H9 (cell line): ENCODE data around the gene CHMP6. TPM values are rescaled to one million over a fixed set of nuclear protein-coding genes. Genes with fewer than 3 reads are reported as not detected.

Experiments
- DNase-seq: peaks from one replicate; pipeline ENCODE4 v3.0.0-alpha.2; 2017
- H2AFZ ChIP-seq: one replicate; pipeline ENCODE4 v1.6.1; 2013; ENCODE audit warnings: mild to moderate bottlenecking, low read length, control low read depth, moderate library complexity
- H2AK5ac ChIP-seq: 2 replicates; pipeline ENCODE4 v1.6.1; 2013; ENCODE audit warnings: low read length, control low read depth, mixed read lengths; ENCODE audit not compliant: insufficient read length
- H2BK120ac ChIP-seq: one replicate; pipeline ENCODE4 v1.6.1; 2013; ENCODE audit warnings: low read depth, mild to moderate bottlenecking, low read length, control low read depth, inconsistent platforms; ENCODE audit not compliant: poor library complexity, severe bottlenecking
- H2BK12ac ChIP-seq: 2 replicates; pipeline ENCODE4 v1.6.1; 2013; ENCODE audit warnings: low read length, control low read depth, mixed read lengths, low read depth; ENCODE audit not compliant: insufficient read length
- H2BK15ac ChIP-seq: 2 replicates; pipeline ENCODE4 v1.6.1; 2013; ENCODE audit warnings: low read depth, low read length, control low read depth
- H2BK20ac ChIP-seq: one replicate; pipeline ENCODE4 v1.6.1; 2013; ENCODE audit warnings: low read depth, mild to moderate bottlenecking, low read length, control low read depth, inconsistent platforms; ENCODE audit not compliant: poor library complexity, severe bottlenecking
- H2BK5ac ChIP-seq: 2 replicates; pipeline ENCODE4 v1.6.1; 2013; ENCODE audit warnings: low read length, control low read depth, mixed read lengths; ENCODE audit not compliant: insufficient read length
- H3K14ac ChIP-seq: 2 replicates; pipeline ENCODE4 v1.6.1; 2013; ENCODE audit warnings: low read length, control low read depth; ENCODE audit not compliant: insufficient read depth
- H3K18ac ChIP-seq: 2 replicates; pipeline ENCODE4 v1.6.1; 2013; ENCODE audit warnings: low read depth, mild to moderate bottlenecking, mixed read lengths, low read length, control low read depth; ENCODE audit not compliant: insufficient read length
- H3K23ac ChIP-seq: 2 replicates; pipeline ENCODE4 v1.6.1; 2013; ENCODE audit warnings: low read length, control low read depth, mixed read lengths, low read depth; ENCODE audit not compliant: insufficient read length
- H3K23me2 ChIP-seq: 2 replicates; pipeline ENCODE4 v1.6.1; 2013; ENCODE audit warnings: low read depth, mild to moderate bottlenecking, mixed read lengths, low read length, control low read depth; ENCODE audit not compliant: insufficient read length, poor library complexity, severe bottlenecking
- H3K27ac ChIP-seq: 2 replicates; pipeline ENCODE4 v1.5.1; 2013; ENCODE audit warnings: low read length, control low read depth, mixed read lengths, low read depth; ENCODE audit not compliant: insufficient read length
- H3K27me3 ChIP-seq: 2 replicates; pipeline ENCODE4 v1.6.1; 2013; ENCODE audit warnings: low read length, control low read depth, inconsistent platforms; ENCODE audit not compliant: insufficient read depth
- H3K4ac ChIP-seq: 2 replicates; pipeline ENCODE4 v1.6.1; 2013; ENCODE audit warnings: low read depth, mild to moderate bottlenecking, control low read depth, inconsistent platforms, low read length, moderate library complexity
- H3K4me1 ChIP-seq: 2 replicates; pipeline ENCODE4 v1.6.1; 2013; ENCODE audit warnings: low read length, control low read depth, inconsistent platforms; ENCODE audit not compliant: insufficient read depth
- H3K4me2 ChIP-seq: 2 replicates; pipeline ENCODE4 v1.6.1; 2013; ENCODE audit warnings: low read length, control low read depth, mixed read lengths; ENCODE audit not compliant: insufficient read length, insufficient read depth
- H3K56ac ChIP-seq: 2 replicates; pipeline ENCODE4 v1.6.1; 2013; ENCODE audit warnings: low read depth, mild to moderate bottlenecking, mixed read lengths, low read length, control low read depth; ENCODE audit not compliant: insufficient read length
- H3K79me1 ChIP-seq: 2 replicates; pipeline ENCODE4 v1.6.1; 2013; ENCODE audit warnings: low read depth, mild to moderate bottlenecking, moderate library complexity, low read length, control low read depth, inconsistent platforms; ENCODE audit not compliant: insufficient read depth, poor library complexity, severe bottlenecking
- H3K79me2 ChIP-seq: 2 replicates; pipeline ENCODE4 v1.6.1; 2013; ENCODE audit warnings: low read length, control low read depth, inconsistent platforms; ENCODE audit not compliant: insufficient read depth
- H3K9ac ChIP-seq: 2 replicates; pipeline ENCODE4 v1.6.1; 2013; ENCODE audit warnings: low read length, control low read depth, mixed read lengths; ENCODE audit not compliant: insufficient read length; ENCODE audit errors: extremely low read depth
- H3K9me3 ChIP-seq: one replicate; pipeline ENCODE4 v1.6.1; 2013; ENCODE audit warnings: low read depth, low read length, inconsistent platforms; ENCODE audit not compliant: control insufficient read depth
- H3T11ph ChIP-seq: one replicate; pipeline ENCODE4 v1.6.1; 2013; ENCODE audit warnings: mild to moderate bottlenecking, low read length, control low read depth, inconsistent platforms
- H4K20me1 ChIP-seq: one replicate; pipeline ENCODE4 v1.6.1; 2013; ENCODE audit not compliant: control insufficient read depth, insufficient read length, insufficient read depth
- H4K5ac ChIP-seq: 2 replicates; pipeline ENCODE4 v1.6.1; 2013; ENCODE audit warnings: low read depth, mild to moderate bottlenecking, mixed read lengths, low read length, control low read depth; ENCODE audit not compliant: insufficient read length
- H4K8ac ChIP-seq: replicated peaks from 2 replicates; pipeline ENCODE4 v1.6.1; 2013; ENCODE audit warnings: low read length, control low read depth, mixed read lengths, low read depth; ENCODE audit not compliant: insufficient read length
- H4K91ac ChIP-seq: 2 replicates; pipeline ENCODE4 v1.6.1; 2013; ENCODE audit warnings: low read depth, mild to moderate bottlenecking, moderate library complexity, mixed read lengths, low read length, control low read depth; ENCODE audit not compliant: insufficient read length
- H3K27ac Mint-ChIP-seq, 3 experiments: 2 replicates in 2 of 3; 3 replicates in 1 of 3; pipeline ENCODE4 v1.8.0; 2020 to 2021; ENCODE audit warnings: mixed read lengths in 3 of 3, mild to moderate bottlenecking in 1 of 3, moderate library complexity in 1 of 3
- H3K27me3 Mint-ChIP-seq: 2 replicates; pipeline ENCODE4 v1.8.0; 2021; ENCODE audit warnings: low read depth, mild to moderate bottlenecking, moderate library complexity, mixed read lengths
- H3K36me3 Mint-ChIP-seq, 3 experiments: 2 replicates in 2 of 3; 3 replicates in 1 of 3; pipeline ENCODE4 v1.8.0; 2020 to 2021; ENCODE audit warnings: low read depth in 3 of 3, mixed read lengths in 3 of 3; ENCODE audit not compliant: insufficient read depth in 1 of 3
- H3K4me1 Mint-ChIP-seq, 2 experiments: 2 replicates each; pipeline ENCODE4 v1.8.0; 2020; ENCODE audit warnings: mixed read lengths in 2 of 2
- H3K4me3 Mint-ChIP-seq, 2 experiments: 2 replicates in 1 of 2; 3 replicates in 1 of 2; pipeline ENCODE4 v1.8.0; 2020 to 2021; ENCODE audit warnings: mild to moderate bottlenecking in 2 of 2, mixed read lengths in 2 of 2, moderate library complexity in 1 of 2
- H3K9me3 Mint-ChIP-seq, 2 experiments: 2 replicates in 1 of 2; 3 replicates in 1 of 2; pipeline ENCODE4 v1.8.0; 2020; ENCODE audit warnings: mild to moderate bottlenecking in 2 of 2, mixed read lengths in 2 of 2, moderate library complexity in 1 of 2
- CTCF ChIP-seq: fragments of 200-600 bp; sonication (generic); conservative IDR thresholded peaks from 3 replicates; pipeline ENCODE4 v1.8.0; 2021; ENCODE audit warnings: antibody characterized with exemption, mild to moderate bottlenecking
- WGBS: extraction: QIAGEN DNeasy Blood & Tissue Kit; methylation state at CpG from one replicate; pipeline ENCODE4 v1.1.7; 2013; ENCODE audit warnings: missing lambda C conversion rate, low lambda C conversion rate, mixed read lengths; ENCODE audit not compliant: insufficient read length; ENCODE audit errors: extremely low coverage; 5-methylcytosine and 5-hydroxymethylcytosine counted together
- total RNA-seq: library from RNA; stranded (reverse); gene quantifications from 2 replicates; pipeline ENCODE4 v1.2.1, GENCODE V29; 2021

The CHMP6 gene
- total RNA-seq, 1 experiment from 2014 or later, result 23.4 TPM

- TF ChIP-seq CTCF, result no peak
- no peaks in the 10 kb centered on the region for H3K79me2 ChIP-seq
These were observed 28.2 kb downstream of the CHMP6 start for GRCh38 chr17:81019563-81020442.

More at GRCh38 chr17:81019563-81020442, 28.2 kb downstream of the CHMP6 start:
- Histone ChIP-seq H3K79me1 (no peaks in the 10 kb centered on the region), H3K27me3 (no peaks in the 10 kb centered on the region), H3K18ac (no peak overlapping the region), H3K9ac (no peak overlapping the region), H2AK5ac (no peak overlapping the region), H4K5ac (no peak overlapping the region), H3K23me2 (peaks cover 2% of the 10 kb centered on the region), H3K23ac (no peak overlapping the region), H3T11ph (no peak overlapping the region), H4K8ac (no peak overlapping the region), H3K27ac (no peak overlapping the region), H3K56ac (no peak overlapping the region), H3K4me1 (no peaks in the 10 kb centered on the region), H3K14ac (no peak overlapping the region), H3K4me2 (no peak overlapping the region), H2BK120ac (no peak overlapping the region), H4K20me1 (no peaks in the 10 kb centered on the region), H2AFZ (no peak overlapping the region), H4K91ac (no peak overlapping the region), H2BK5ac (no peak overlapping the region), H2BK20ac (no peak overlapping the region), H2BK15ac (no peak overlapping the region), H3K4ac (no peak overlapping the region), H3K9me3 (no peaks in the 10 kb centered on the region), H2BK12ac (no peak overlapping the region)
- Mint-ChIP-seq H3K4me3 (no peak overlapping the region), H3K27ac (peak overlapping the region in 1 of 3 experiments; percentile 44; a peak in 1 of 7 replicates), H3K27me3 (peaks cover 29% of the 10 kb centered on the region), H3K36me3 (no peaks in the 10 kb centered on the region), H3K9me3 (peaks cover 4 to 6% of the 10 kb centered on the region in 2 experiments; a peak in 2 of 5 replicates), H3K4me1 (peaks cover 13 to 27% of the 10 kb centered on the region in 2 experiments)
- no peak for DNase-seq
- no CpG with 5 or more reads among the region's 24 CpGs for WGBS
